Neural progenitor cell (in vitro differentiated cells): Measurements from ENCODE around the gene GAB2. TPM values are rescaled to one million over a fixed set of nuclear protein-coding genes. Genes with fewer than 3 reads are reported as not detected.

Source experiments
- DNase-seq: peaks from one replicate; pipeline ENCODE4 v3.0.0-alpha.2; 2016; ENCODE audit warnings: low spot score
- H2AFZ ChIP-seq: fragments of 200-600 bp; sonication (generic); replicated peaks from 2 replicates; pipeline ENCODE4 v1.6.1; 2016; ENCODE audit warnings: antibody characterized with exemption
- H3F3A ChIP-seq: fragments of 200-600 bp; sonication (generic); 2 replicates; pipeline ENCODE4 v1.6.1; 2016; ENCODE audit warnings: antibody characterized with exemption, low read depth
- H3K27ac ChIP-seq: fragments of 200-600 bp; sonication (generic); 2 replicates; pipeline ENCODE4 v1.5.1; 2016; ENCODE audit warnings: mild to moderate bottlenecking
- H3K27me3 ChIP-seq: fragments of 200-600 bp; sonication (generic); 2 replicates; pipeline ENCODE4 v1.6.1; 2016; ENCODE audit warnings: mild to moderate bottlenecking, moderate library complexity
- H3K36me3 ChIP-seq: fragments of 200-600 bp; sonication (generic); 2 replicates; pipeline ENCODE4 v1.5.1; 2016
- H3K4me1 ChIP-seq: fragments of 200-600 bp; sonication (generic); 2 replicates; pipeline ENCODE4 v1.6.1; 2016; ENCODE audit warnings: mixed run types
- H3K4me2 ChIP-seq: fragments of 200-600 bp; sonication (generic); 2 replicates; pipeline ENCODE4 v1.6.1; 2016
- H3K4me3 ChIP-seq: fragments of 200-600 bp; sonication (generic); 2 replicates; pipeline ENCODE4 v1.5.1; 2016
- H3K79me2 ChIP-seq: fragments of 200-600 bp; sonication (generic); 2 replicates; pipeline ENCODE4 v1.6.1; 2016; ENCODE audit warnings: low read depth
- H3K9ac ChIP-seq: fragments of 200-600 bp; sonication (generic); 2 replicates; pipeline ENCODE4 v1.6.1; 2016
- H3K9me3 ChIP-seq: fragments of 200-600 bp; sonication (generic); 2 replicates; pipeline ENCODE4 v1.5.1; 2016; ENCODE audit warnings: low read depth
- H4K20me1 ChIP-seq: fragments of 200-600 bp; sonication (generic); 2 replicates; pipeline ENCODE4 v1.6.1; 2016; ENCODE audit warnings: low read depth
- H3K27ac Mint-ChIP-seq: 3 replicates; pipeline ENCODE4 v1.8.0; 2021; ENCODE audit warnings: mixed read lengths
- H3K27me3 Mint-ChIP-seq: 2 replicates; pipeline ENCODE4 v1.8.0; 2022; ENCODE audit warnings: low read depth, mild to moderate bottlenecking, inconsistent platforms, moderate library complexity, mixed read lengths; ENCODE audit not compliant: insufficient read depth
- H3K36me3 Mint-ChIP-seq: 3 replicates; pipeline ENCODE4 v1.8.0; 2021; ENCODE audit warnings: mixed read lengths
- H3K4me1 Mint-ChIP-seq: 3 replicates; pipeline ENCODE4 v1.8.0; 2021; ENCODE audit warnings: mixed read lengths
- H3K4me3 Mint-ChIP-seq: 3 replicates; pipeline ENCODE4 v1.8.0; 2021; ENCODE audit warnings: mild to moderate bottlenecking, moderate library complexity, mixed read lengths
- H3K9me3 Mint-ChIP-seq: 3 replicates; pipeline ENCODE4 v1.8.0; 2020; ENCODE audit warnings: mixed read lengths
- EZH2 ChIP-seq: fragments of 200-600 bp; sonication (generic); IDR thresholded peaks from 2 replicates; pipeline ENCODE4 v1.6.1; 2017; ENCODE audit warnings: antibody characterized with exemption, mild to moderate bottlenecking, moderate library complexity
- EZH2phosphoT487 ChIP-seq: fragments of 200-600 bp; sonication (generic); IDR thresholded peaks from 2 replicates; pipeline ENCODE4 v1.6.1; 2017; ENCODE audit warnings: antibody characterized with exemption
- total RNA-seq: library from RNA; depleted of rRNA; stranded (reverse); fragments of >200 nt; gene quantifications from 2 replicates; pipeline ENCODE4 v1.2.3, GENCODE V29; 2015; ENCODE audit warnings: low replicate concordance
- TF ChIP-seq, protein P1 (sequence below): fragments of 200-600 bp; sonication (generic); IDR thresholded peaks from 2 replicates; pipeline ENCODE4 v1.5.1; 2017; ENCODE audit warnings: antibody characterized with exemption, mild to moderate bottlenecking

Gene GAB2
- total RNA-seq, 1 donor from 2014 or later = 11.1 TPM

GRCh38 chr11:78269806-78270205 is 147.8 kb downstream of the GAB2 start:
- H3K9ac ChIP-seq = no peak overlapping the region
- H3F3A ChIP-seq = no peaks in the 10 kb centered on the region
- no peak overlapping the region for H3K4me2 ChIP-seq
- H3K36me3 ChIP-seq = no peaks in the 10 kb centered on the region
- H2AFZ ChIP-seq = no peak overlapping the region
- peaks cover 22% of the 10 kb centered on the region for H3K9me3 Mint-ChIP-seq
- H3K36me3 Mint-ChIP-seq = peaks cover 19% of the 10 kb centered on the region
- H3K9me3 ChIP-seq = peaks cover 13% of the 10 kb centered on the region
- no peaks in the 10 kb centered on the region for H4K20me1 ChIP-seq
- no peaks in the 10 kb centered on the region for H3K79me2 ChIP-seq
- no peak overlapping the region for H3K4me3 Mint-ChIP-seq
- no peak overlapping the region for H3K4me3 ChIP-seq
- H3K4me1 Mint-ChIP-seq = peaks cover 13% of the 10 kb centered on the region
- H3K27ac Mint-ChIP-seq = no peak overlapping the region
- no peak overlapping the region for H3K27ac ChIP-seq
- H3K27me3 ChIP-seq = no peaks in the 10 kb centered on the region
- DNase-seq = no peak
- TF ChIP-seq EZH2 = no peak
- TF ChIP-seq EZH2phosphoT487 = no peak
- TF ChIP-seq, protein P1, sequence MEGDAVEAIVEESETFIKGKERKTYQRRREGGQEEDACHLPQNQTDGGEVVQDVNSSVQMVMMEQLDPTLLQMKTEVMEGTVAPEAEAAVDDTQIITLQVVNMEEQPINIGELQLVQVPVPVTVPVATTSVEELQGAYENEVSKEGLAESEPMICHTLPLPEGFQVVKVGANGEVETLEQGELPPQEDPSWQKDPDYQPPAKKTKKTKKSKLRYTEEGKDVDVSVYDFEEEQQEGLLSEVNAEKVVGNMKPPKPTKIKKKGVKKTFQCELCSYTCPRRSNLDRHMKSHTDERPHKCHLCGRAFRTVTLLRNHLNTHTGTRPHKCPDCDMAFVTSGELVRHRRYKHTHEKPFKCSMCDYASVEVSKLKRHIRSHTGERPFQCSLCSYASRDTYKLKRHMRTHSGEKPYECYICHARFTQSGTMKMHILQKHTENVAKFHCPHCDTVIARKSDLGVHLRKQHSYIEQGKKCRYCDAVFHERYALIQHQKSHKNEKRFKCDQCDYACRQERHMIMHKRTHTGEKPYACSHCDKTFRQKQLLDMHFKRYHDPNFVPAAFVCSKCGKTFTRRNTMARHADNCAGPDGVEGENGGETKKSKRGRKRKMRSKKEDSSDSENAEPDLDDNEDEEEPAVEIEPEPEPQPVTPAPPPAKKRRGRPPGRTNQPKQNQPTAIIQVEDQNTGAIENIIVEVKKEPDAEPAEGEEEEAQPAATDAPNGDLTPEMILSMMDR = no peak
- peaks cover 5% of the 10 kb centered on the region for H3K27me3 Mint-ChIP-seq
- peaks cover 12% of the 10 kb centered on the region for H3K4me1 ChIP-seq

GRCh38 chr11:78268591-78269410 is 148.8 kb downstream of the GAB2 start:
- H2AFZ ChIP-seq = no peak overlapping the region
- no peaks in the 10 kb centered on the region for H4K20me1 ChIP-seq
- H3K36me3 ChIP-seq = no peaks in the 10 kb centered on the region
- peaks cover 13% of the 10 kb centered on the region for H3K9me3 ChIP-seq
- no peak overlapping the region for H3K27ac ChIP-seq
- no peak overlapping the region for H3K9ac ChIP-seq
- peaks cover 19% of the 10 kb centered on the region for H3K9me3 Mint-ChIP-seq
- no peak overlapping the region for H3K4me3 ChIP-seq
- peaks cover 13% of the 10 kb centered on the region for H3K4me1 Mint-ChIP-seq
- no peaks in the 10 kb centered on the region for H3K27me3 ChIP-seq
- no peak overlapping the region for H3K27ac Mint-ChIP-seq
- peaks cover 5% of the 10 kb centered on the region for H3K27me3 Mint-ChIP-seq
- H3K36me3 Mint-ChIP-seq = peaks cover 16% of the 10 kb centered on the region
- H3K4me2 ChIP-seq = no peak overlapping the region
- H3K4me3 Mint-ChIP-seq = no peak overlapping the region
- DNase-seq = no peak
- TF ChIP-seq EZH2 (no peak), EZH2phosphoT487 (no peak)
- TF ChIP-seq, protein P1 = no peak
- no peaks in the 10 kb centered on the region for H3F3A ChIP-seq
- H3K79me2 ChIP-seq = no peaks in the 10 kb centered on the region
- H3K4me1 ChIP-seq = peaks cover 12% of the 10 kb centered on the region

GRCh38 chr11:78266451-78266850 is 151.2 kb downstream of the GAB2 start:
- peaks cover 13% of the 10 kb centered on the region for H3K4me1 Mint-ChIP-seq
- no peak overlapping the region for H3K4me2 ChIP-seq
- H4K20me1 ChIP-seq = no peaks in the 10 kb centered on the region
- H3K27ac Mint-ChIP-seq = no peak overlapping the region
- no peaks in the 10 kb centered on the region for H3K36me3 Mint-ChIP-seq
- no peaks in the 10 kb centered on the region for H3F3A ChIP-seq
- H3K9me3 ChIP-seq = no peaks in the 10 kb centered on the region
- no peaks in the 10 kb centered on the region for H3K36me3 ChIP-seq
- H3K4me3 ChIP-seq = no peak overlapping the region
- no peak overlapping the region for H3K27ac ChIP-seq
- H3K9ac ChIP-seq = no peak overlapping the region
- peaks cover 12% of the 10 kb centered on the region for H3K4me1 ChIP-seq
- no peak for TF ChIP-seq EZH2
- TF ChIP-seq EZH2phosphoT487 = no peak
- TF ChIP-seq, protein P1 = no peak
- no peaks in the 10 kb centered on the region for H3K27me3 ChIP-seq
- H3K79me2 ChIP-seq = no peaks in the 10 kb centered on the region
- DNase-seq = no peak
- no peaks in the 10 kb centered on the region for H3K9me3 Mint-ChIP-seq
- no peak overlapping the region for H3K4me3 Mint-ChIP-seq
- no peak overlapping the region for H2AFZ ChIP-seq
- H3K27me3 Mint-ChIP-seq = no peaks in the 10 kb centered on the region
